IMR-90 (cell line): ENCODE data around the gene RAB15. TPM values are rescaled to one million over a fixed set of nuclear protein-coding genes. Genes with fewer than 3 reads are reported as not detected.

Experiments
- ATAC-seq: fragments of 200-7000 bp; cut with Tn5 transposase; 2 replicates; pipeline ENCODE4 v1.9.1; 2020; ENCODE audit warnings: low read depth, mild to moderate bottlenecking, moderate library complexity
- BruUV-seq: library from RNA; stranded (reverse); fragments of 400-500 nt; replicated peaks from 2 replicates; lab custom pipeline; 2021; lab: Mats Ljungman, UMichigan
- CTCF ChIA-PET: fragments of 300-600 bp; formaldehyde crosslinking; extraction: SDS; loops from one replicate; lab custom pipeline; 2021; ENCODE audit warnings: antibody characterized with exemption; lab: Yijun Ruan, JAX
- POLR2A ChIA-PET: fragments of 300-600 bp; sonication (Branson Sonifier 250); formaldehyde crosslinking; loops from one replicate; lab custom pipeline; 2022; ENCODE audit warnings: antibody characterized with exemption; ENCODE audit not compliant: unreplicated experiment; lab: Charles Lee
- DNase-seq: peaks from one replicate; pipeline ENCODE4 v3.0.0; 2013
- H2AFZ ChIP-seq: replicated peaks from 2 replicates; pipeline ENCODE3; 2013; ENCODE audit warnings: low read length, mild to moderate bottlenecking; ENCODE audit not compliant: poor library complexity
- H2AK5ac ChIP-seq: 2 replicates; pipeline ENCODE4 v1.6.1; 2013; ENCODE audit warnings: low read depth, low read length, inconsistent platforms
- H2AK9ac ChIP-seq: replicated peaks from 2 replicates; pipeline ENCODE3; 2013; ENCODE audit warnings: mild to moderate bottlenecking, low read depth, low read length, moderate library complexity; ENCODE audit not compliant: poor library complexity
- H2BK120ac ChIP-seq: 2 replicates; pipeline ENCODE4 v1.6.1; 2013; ENCODE audit warnings: low read depth, low read length, inconsistent platforms
- H2BK15ac ChIP-seq: 3 replicates; pipeline ENCODE4 v1.6.1; 2013; ENCODE audit warnings: low read depth, low read length, inconsistent platforms
- H2BK20ac ChIP-seq: 2 replicates; pipeline ENCODE4 v1.6.1; 2013; ENCODE audit warnings: low read depth, mild to moderate bottlenecking, inconsistent platforms, low read length, moderate library complexity
- H2BK5ac ChIP-seq: 2 replicates; pipeline ENCODE4 v1.6.1; 2013; ENCODE audit warnings: mild to moderate bottlenecking, low read depth, low read length, inconsistent platforms; ENCODE audit not compliant: poor library complexity, severe bottlenecking
- H3K14ac ChIP-seq: replicated peaks from 2 replicates; pipeline ENCODE4 v1.6.1; 2013; ENCODE audit warnings: low read depth, low read length, inconsistent platforms
- H3K18ac ChIP-seq: 2 replicates; pipeline ENCODE4 v1.6.1; 2013; ENCODE audit warnings: low read depth, low read length, control low read depth
- H3K23ac ChIP-seq: 2 replicates; pipeline ENCODE4 v1.6.1; 2013; ENCODE audit warnings: low read depth, low read length, inconsistent platforms
- H3K27ac ChIP-seq: 2 replicates; pipeline ENCODE4 v1.5.1; 2013; ENCODE audit warnings: mild to moderate bottlenecking, control low read depth, low read length; ENCODE audit not compliant: insufficient read depth
- H3K27me3 ChIP-seq: 2 replicates; pipeline ENCODE4 v1.6.1; 2013; ENCODE audit warnings: low read length; ENCODE audit not compliant: control insufficient read depth, insufficient read depth
- H3K36me3 ChIP-seq: 2 replicates; pipeline ENCODE4 v1.6.1; 2013; ENCODE audit warnings: low read length, mixed read lengths; ENCODE audit not compliant: control insufficient read depth, insufficient read depth
- H3K4ac ChIP-seq: 2 replicates; pipeline ENCODE4 v1.6.1; 2013; ENCODE audit warnings: low read depth, low read length, inconsistent platforms
- H3K4me1 ChIP-seq: 2 replicates; pipeline ENCODE4 v1.6.1; 2013; ENCODE audit warnings: low read length, mixed read lengths; ENCODE audit not compliant: control insufficient read depth, insufficient read depth
- H3K4me2 ChIP-seq: 2 replicates; pipeline ENCODE4 v1.6.1; 2013; ENCODE audit warnings: low read depth, mild to moderate bottlenecking, control low read depth, low read length, moderate library complexity
- H3K4me3 ChIP-seq: 2 replicates; pipeline ENCODE4 v1.5.1; 2013; ENCODE audit warnings: low read depth, mild to moderate bottlenecking, control low read depth, low read length, moderate library complexity; ENCODE audit not compliant: insufficient read depth
- H3K56ac ChIP-seq: 2 replicates; pipeline ENCODE4 v1.6.1; 2013; ENCODE audit warnings: low read length, inconsistent platforms; ENCODE audit not compliant: insufficient read depth; ENCODE audit errors: extremely low read depth
- H3K79me1 ChIP-seq, 2 experiments: 2 replicates each; pipeline ENCODE4 v1.6.1; 2013; ENCODE audit warnings: low read length in 2 of 2, inconsistent platforms in 1 of 2, low read depth in 1 of 2
- H3K9ac ChIP-seq: 2 replicates; pipeline ENCODE4 v1.6.1; 2013; ENCODE audit warnings: low read depth, low read length, control low read depth
- H3K9me1 ChIP-seq: 2 replicates; pipeline ENCODE4 v1.6.1; 2013; ENCODE audit warnings: low read length, inconsistent platforms; ENCODE audit not compliant: insufficient read depth
- H3K9me3 ChIP-seq: 2 replicates; pipeline ENCODE4 v1.6.1; 2013; ENCODE audit warnings: low read length; ENCODE audit not compliant: control insufficient read depth, insufficient read depth
- H4K20me1 ChIP-seq: 2 replicates; pipeline ENCODE4 v1.6.1; 2013; ENCODE audit warnings: low read length, inconsistent platforms; ENCODE audit not compliant: insufficient read depth
- H4K5ac ChIP-seq: 2 replicates; pipeline ENCODE4 v1.6.1; 2013; ENCODE audit warnings: mild to moderate bottlenecking, low read depth, low read length, control low read depth
- H4K8ac ChIP-seq, 2 experiments: 2 replicates each; pipeline ENCODE4 v1.6.1; 2013; ENCODE audit warnings: low read depth in 2 of 2, low read length in 2 of 2, control low read depth in 1 of 2, inconsistent platforms in 1 of 2
- H4K91ac ChIP-seq: 2 replicates; pipeline ENCODE4 v1.6.1; 2013; ENCODE audit warnings: low read depth, low read length, inconsistent platforms; ENCODE audit not compliant: insufficient read depth
- BHLHE40 ChIP-seq: fragments of 150-350 bp; IDR thresholded peaks from 2 replicates; pipeline ENCODE4 v1.6.1; 2016; ENCODE audit warnings: mild to moderate bottlenecking, low read depth, low read length
- CEBPB ChIP-seq: IDR thresholded peaks from 2 replicates; pipeline ENCODE4 v1.6.1; 2012; ENCODE audit warnings: low read depth, low read length, improper control_type of control experiment
- CHD1 ChIP-seq: IDR thresholded peaks from 2 replicates; pipeline ENCODE4 v1.6.1; 2012; ENCODE audit warnings: low read depth, low read length, improper control_type of control experiment
- FOS ChIP-seq: fragments of 150-350 bp; IDR thresholded peaks from 2 replicates; pipeline ENCODE4 v1.6.1; 2016; ENCODE audit warnings: low read depth, low read length
- MAFK ChIP-seq: IDR thresholded peaks from 2 replicates; pipeline ENCODE4 v1.6.1; 2012; ENCODE audit warnings: low read depth, low read length, improper control_type of control experiment
- MAZ ChIP-seq: IDR thresholded peaks from 2 replicates; pipeline ENCODE4 v1.6.1; 2012; ENCODE audit warnings: low read depth, mild to moderate bottlenecking, low read length, improper control_type of control experiment, moderate library complexity, borderline replicate concordance
- MXI1 ChIP-seq: IDR thresholded peaks from 2 replicates; pipeline ENCODE4 v1.6.1; 2012; ENCODE audit warnings: low read depth, mild to moderate bottlenecking, low read length, moderate library complexity, borderline replicate concordance
- NFE2L2 ChIP-seq: fragments of 150-350 bp; IDR thresholded peaks from 2 replicates; pipeline ENCODE4 v1.6.1; 2016; ENCODE audit warnings: low read depth, mild to moderate bottlenecking, low read length
- POLR2A ChIP-seq: IDR thresholded peaks from 2 replicates; pipeline ENCODE4 v1.6.1; 2012; ENCODE audit warnings: mild to moderate bottlenecking, low read depth, low read length
- RAD21 ChIP-seq: IDR thresholded peaks from 2 replicates; pipeline ENCODE4 v1.6.1; 2012; ENCODE audit warnings: low read length, improper control_type of control experiment
- RCOR1 ChIP-seq: IDR thresholded peaks from 2 replicates; pipeline ENCODE4 v1.6.1; 2012; ENCODE audit warnings: mild to moderate bottlenecking, low read length, improper control_type of control experiment; ENCODE audit not compliant: insufficient replicate concordance
- RFX5 ChIP-seq: IDR thresholded peaks from 2 replicates; pipeline ENCODE4 v1.8.0; 2012; ENCODE audit warnings: low read depth, mild to moderate bottlenecking, low read length, moderate library complexity
- SMC3 ChIP-seq: fragments of 150-350 bp; IDR thresholded peaks from 2 replicates; pipeline ENCODE4 v1.6.1; 2016; ENCODE audit warnings: low read depth, mild to moderate bottlenecking, antibody characterized with exemption, low read length, moderate library complexity
- WGBS, 2 experiments: methylation state at CpG; one replicate each; pipeline versions ENCODE4 v1.1.5 to v1.1.7; 2013; ENCODE audit warnings: missing lambda C conversion rate in 2 of 2; ENCODE audit not compliant: insufficient read length in 1 of 2; ENCODE audit errors: extremely low coverage in 2 of 2; 5-methylcytosine and 5-hydroxymethylcytosine counted together
- dilution Hi-C: fragments of 300-500 bp; cut with HindIII; formaldehyde crosslinking; loops from one replicate; pipeline ENCODE4 v1.14.3; 2018; ENCODE audit warnings: low sequenced_read_pairs; ENCODE audit not compliant: unreplicated experiment
- in situ Hi-C: fragments of 300-500 bp; cut with MboI; formaldehyde crosslinking; loops from 3 replicates; pipeline ENCODE4 v1.14.3; 2019; ENCODE audit warnings: low sequenced_read_pairs, inconsistent platforms, mixed read lengths
- intact Hi-C: fragments of 100-400 bp; cut with micrococcal nuclease; formaldehyde crosslinking; loops from 2 replicates; pipeline ENCODE4 v1.10.0; 2022
- polyA plus RNA-seq, 3 experiments: library from polyadenylated mRNA; depleted of rRNA; stranded (reverse); fragments of >200 nt; gene quantifications; 2 replicates each; pipeline ENCODE4 v1.2.3, GENCODE V29; 2012; ENCODE audit warnings: low replicate concordance in 1 of 3
- total RNA-seq: library from RNA; depleted of rRNA; stranded (reverse); fragments of >200 nt; gene quantifications from 2 replicates; pipeline ENCODE4 v1.2.3, GENCODE V29; 2012
- TF ChIP-seq, protein P1 (sequence below): fragments of 150-350 bp; IDR thresholded peaks from 2 replicates; pipeline ENCODE4 v1.6.1; 2017; ENCODE audit warnings: mild to moderate bottlenecking, antibody characterized with exemption, low read length, low read depth
- TF ChIP-seq, protein P2 (sequence below): conservative IDR thresholded peaks from 2 replicates; pipeline ENCODE4 v1.5.1; 2012; ENCODE audit warnings: mild to moderate bottlenecking, low read depth, low read length, improper control_type of control experiment
- TF ChIP-seq, protein P3 (sequence below): fragments of 150-350 bp; IDR thresholded peaks from 2 replicates; pipeline ENCODE4 v1.6.1; 2016; ENCODE audit warnings: low read depth, mild to moderate bottlenecking, low read length, moderate library complexity, borderline replicate concordance

The RAB15 gene
- total and polyA plus RNA-seq, 2 of the 4 experiments (the other 2 are of a cell fraction), result 3.4 to 7.8 TPM

- H3K4ac ChIP-seq, result no peak overlapping the region
- H2BK20ac ChIP-seq, result no peak overlapping the region
- H3K14ac ChIP-seq, result no peak overlapping the region
- intact Hi-C loops, result no loop called here
- POLR2A ChIA-PET, result no interaction called here
- no peak overlapping the region for H3K27ac ChIP-seq
- WGBS, 2 experiments, result 89% methylated on average over 1 of the region's 3 CpGs; no CpG with 5 or more reads in 1 of the 2 experiments
- no peak overlapping the region for H4K5ac ChIP-seq
- H4K8ac ChIP-seq, result no peak overlapping the region
- peaks cover 4% of the 10 kb centered on the region; the same call in 1 of the 2 replicates for H3K9me1 ChIP-seq
- no peak overlapping the region for H4K91ac ChIP-seq
- H3K9ac ChIP-seq, result no peak overlapping the region
- H2BK120ac ChIP-seq, result no peak overlapping the region
- H2BK15ac ChIP-seq, result no peak overlapping the region
- no peak overlapping the region for H3K4me2 ChIP-seq
- BruUV-seq, result no TSS peak
- TF ChIP-seq, protein P1, sequence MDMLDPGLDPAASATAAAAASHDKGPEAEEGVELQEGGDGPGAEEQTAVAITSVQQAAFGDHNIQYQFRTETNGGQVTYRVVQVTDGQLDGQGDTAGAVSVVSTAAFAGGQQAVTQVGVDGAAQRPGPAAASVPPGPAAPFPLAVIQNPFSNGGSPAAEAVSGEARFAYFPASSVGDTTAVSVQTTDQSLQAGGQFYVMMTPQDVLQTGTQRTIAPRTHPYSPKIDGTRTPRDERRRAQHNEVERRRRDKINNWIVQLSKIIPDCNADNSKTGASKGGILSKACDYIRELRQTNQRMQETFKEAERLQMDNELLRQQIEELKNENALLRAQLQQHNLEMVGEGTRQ, result no peak
- TF ChIP-seq POLR2A (no peak), RAD21 (no peak), MAZ (no peak), MXI1 (no peak), RFX5 (no peak), SMC3 (no peak), MAFK (no peak), CEBPB (no peak), FOS (no peak), RCOR1 (no peak), BHLHE40 (no peak), CHD1 (no peak), NFE2L2 (no peak)
- TF ChIP-seq, protein P2, sequence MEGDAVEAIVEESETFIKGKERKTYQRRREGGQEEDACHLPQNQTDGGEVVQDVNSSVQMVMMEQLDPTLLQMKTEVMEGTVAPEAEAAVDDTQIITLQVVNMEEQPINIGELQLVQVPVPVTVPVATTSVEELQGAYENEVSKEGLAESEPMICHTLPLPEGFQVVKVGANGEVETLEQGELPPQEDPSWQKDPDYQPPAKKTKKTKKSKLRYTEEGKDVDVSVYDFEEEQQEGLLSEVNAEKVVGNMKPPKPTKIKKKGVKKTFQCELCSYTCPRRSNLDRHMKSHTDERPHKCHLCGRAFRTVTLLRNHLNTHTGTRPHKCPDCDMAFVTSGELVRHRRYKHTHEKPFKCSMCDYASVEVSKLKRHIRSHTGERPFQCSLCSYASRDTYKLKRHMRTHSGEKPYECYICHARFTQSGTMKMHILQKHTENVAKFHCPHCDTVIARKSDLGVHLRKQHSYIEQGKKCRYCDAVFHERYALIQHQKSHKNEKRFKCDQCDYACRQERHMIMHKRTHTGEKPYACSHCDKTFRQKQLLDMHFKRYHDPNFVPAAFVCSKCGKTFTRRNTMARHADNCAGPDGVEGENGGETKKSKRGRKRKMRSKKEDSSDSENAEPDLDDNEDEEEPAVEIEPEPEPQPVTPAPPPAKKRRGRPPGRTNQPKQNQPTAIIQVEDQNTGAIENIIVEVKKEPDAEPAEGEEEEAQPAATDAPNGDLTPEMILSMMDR, result no peak
- TF ChIP-seq, protein P3, sequence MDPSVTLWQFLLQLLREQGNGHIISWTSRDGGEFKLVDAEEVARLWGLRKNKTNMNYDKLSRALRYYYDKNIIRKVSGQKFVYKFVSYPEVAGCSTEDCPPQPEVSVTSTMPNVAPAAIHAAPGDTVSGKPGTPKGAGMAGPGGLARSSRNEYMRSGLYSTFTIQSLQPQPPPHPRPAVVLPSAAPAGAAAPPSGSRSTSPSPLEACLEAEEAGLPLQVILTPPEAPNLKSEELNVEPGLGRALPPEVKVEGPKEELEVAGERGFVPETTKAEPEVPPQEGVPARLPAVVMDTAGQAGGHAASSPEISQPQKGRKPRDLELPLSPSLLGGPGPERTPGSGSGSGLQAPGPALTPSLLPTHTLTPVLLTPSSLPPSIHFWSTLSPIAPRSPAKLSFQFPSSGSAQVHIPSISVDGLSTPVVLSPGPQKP, result no peak
- CTCF ChIA-PET, result no interaction called here
- H3K79me1 ChIP-seq, result peaks cover 0 to 3% of the 10 kb centered on the region in 2 experiments; a peak in 1 of 4 replicates
- no peaks in the 10 kb centered on the region for H3K27me3 ChIP-seq
- H2AK9ac ChIP-seq, result no peak overlapping the region
- H3K4me3 ChIP-seq, result no peak overlapping the region
- no peak overlapping the region for H3K23ac ChIP-seq
- peaks cover 9% of the 10 kb centered on the region for H3K36me3 ChIP-seq
- dilution Hi-C loops, result no loop called here
- H3K4me1 ChIP-seq, result no peaks in the 10 kb centered on the region
- no peak for DNase-seq
- no peak for ATAC-seq
- H4K20me1 ChIP-seq, result no peaks in the 10 kb centered on the region; the same call in 1 of the 2 replicates
- no peak overlapping the region for H3K56ac ChIP-seq
- no peak overlapping the region for H2AK5ac ChIP-seq
- in situ Hi-C loops, result no loop called here
- H2AFZ ChIP-seq, result no peak overlapping the region
- no peak overlapping the region for H2BK5ac ChIP-seq
- H3K9me3 ChIP-seq, result no peaks in the 10 kb centered on the region
- H3K18ac ChIP-seq, result no peak overlapping the region
Observed at GRCh38 chr14:64940336-64940910, 31.7 kb downstream of the RAB15 start.
